ENCODE measurements around the gene SOAT1.
"Not testable (repeated sequence)": the region's sequence is repeated elsewhere in the genome, so short reads cannot be mapped to it uniquely, and the experiment has no call there.

SOAT1 gene

DNA sequence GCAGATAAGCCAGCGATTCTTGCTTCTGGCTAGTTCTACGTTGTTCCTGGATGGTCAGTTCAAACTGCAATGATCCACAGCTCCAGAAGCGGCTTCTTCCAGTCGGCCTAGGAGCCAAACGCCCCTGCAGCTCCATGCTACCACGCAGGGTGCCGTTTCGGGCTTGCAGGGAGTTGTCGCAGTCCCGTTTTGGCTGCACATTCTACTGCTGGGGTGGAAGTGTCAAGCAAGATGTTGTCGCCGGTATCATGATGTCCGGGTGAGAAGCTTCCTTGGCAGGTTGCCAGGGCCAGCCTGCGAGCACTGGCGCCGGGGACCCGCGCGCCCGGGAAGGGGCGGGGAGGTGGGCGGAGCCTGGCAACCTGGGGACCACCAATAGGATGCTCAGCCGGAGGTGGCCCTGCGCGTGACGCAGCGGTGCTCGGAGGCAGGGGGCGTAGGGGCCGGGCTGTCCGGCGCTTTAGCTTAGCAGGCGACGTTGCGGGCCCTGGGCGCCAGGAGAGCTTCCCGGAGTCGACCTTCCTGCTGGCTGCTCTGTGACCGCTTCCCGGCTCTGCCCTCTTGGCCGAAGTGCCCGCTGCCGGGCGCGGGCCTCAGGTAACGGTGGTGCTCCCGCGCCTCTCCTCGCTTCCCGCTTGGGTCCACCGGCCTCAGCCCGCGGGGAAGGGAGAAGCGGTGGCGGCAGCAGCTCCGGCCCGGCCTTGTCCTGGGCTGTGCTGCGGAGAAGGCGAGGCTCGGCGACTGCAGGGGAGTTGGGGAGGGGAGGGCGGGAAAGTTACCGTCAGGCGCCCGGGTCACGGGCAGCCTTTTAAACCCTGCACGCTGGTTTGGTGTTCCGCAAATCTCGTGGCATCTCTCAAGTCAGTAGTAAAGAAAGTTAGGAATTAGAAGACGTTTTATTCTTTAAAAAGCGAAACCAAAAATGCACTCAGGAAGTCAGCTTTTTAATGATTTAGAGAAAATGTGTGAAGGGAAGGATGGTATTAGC is at the start of gene SOAT1:
SOAT1 (plus strand) TSS at position 458 of the 988 bp plus-strand sequence. CDS start 8,888 bp downstream, outside the sequence.
- peak; percentile 87 to 89 for DNase-seq (ENCODE audit: low read depth in 1 of 2, low spot score in 1 of 2)

DNA sequence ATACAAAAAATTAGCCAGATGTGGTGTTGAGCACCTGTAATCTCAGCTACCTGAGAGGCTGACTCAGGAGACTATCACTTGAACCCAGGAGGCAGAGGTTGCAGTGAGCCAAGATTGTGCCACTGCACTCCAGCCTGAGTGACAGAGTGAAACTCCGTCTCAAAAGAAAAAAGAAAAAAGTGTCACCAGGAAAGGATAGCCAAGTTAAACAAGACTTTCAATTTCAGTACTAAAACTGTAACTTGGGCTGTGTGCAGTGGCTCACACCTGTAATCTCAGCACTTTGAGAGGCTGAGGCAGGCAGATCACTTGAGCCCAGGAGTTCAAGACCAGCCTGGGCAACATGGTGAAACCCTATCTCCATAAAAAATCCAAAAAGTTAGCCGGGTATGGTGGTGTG is 48.2 kb upstream of the SOAT1 start:
- DNase-seq (ENCODE audit: low read depth in 1 of 2, low spot score in 1 of 2) = not testable (repeated sequence)

DNA sequence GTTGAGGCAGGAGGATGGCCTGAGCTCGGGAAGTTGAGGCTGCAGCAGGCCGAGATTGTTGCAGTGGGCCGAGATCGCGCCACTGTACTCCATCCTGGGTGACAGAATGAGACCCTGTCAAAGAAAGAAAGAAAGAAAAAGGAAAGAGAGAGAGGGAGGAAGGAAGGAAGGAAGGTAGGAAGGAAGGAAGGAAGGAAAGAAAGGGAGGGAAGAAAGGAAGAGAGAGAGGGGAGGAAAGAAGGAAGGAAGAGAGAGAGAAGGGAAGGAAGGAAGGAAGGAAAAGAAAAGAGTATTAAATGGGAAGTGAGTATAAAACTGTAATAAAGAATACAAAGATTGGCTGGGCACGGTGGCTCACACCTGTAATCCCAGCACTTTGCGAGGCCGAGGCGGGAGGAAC is 45.7 kb upstream of the SOAT1 start:
- DNase-seq (ENCODE audit: low read depth in 1 of 2, low spot score in 1 of 2) = no peak

DNA sequence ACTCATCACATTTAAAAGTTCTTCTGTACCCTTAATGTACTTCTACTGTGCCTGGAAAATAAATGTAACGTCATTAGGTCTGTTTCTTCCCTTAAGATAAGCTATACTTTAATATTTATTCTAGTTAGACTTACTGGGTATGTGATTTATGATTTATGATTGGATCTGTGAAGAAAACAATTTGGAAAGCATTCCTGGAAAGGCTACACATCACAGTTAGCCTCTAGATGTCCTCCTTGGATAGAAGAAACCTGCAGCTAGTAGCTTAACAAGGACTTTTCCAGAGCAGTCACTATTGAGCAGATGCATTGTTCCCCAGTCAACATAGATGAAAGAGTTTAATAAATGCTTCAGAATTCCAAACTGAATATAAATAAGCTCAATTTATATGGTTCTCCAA is 41.9 kb upstream of the SOAT1 start:
- no peak for DNase-seq (ENCODE audit: low read depth in 1 of 2, low spot score in 1 of 2)

DNA sequence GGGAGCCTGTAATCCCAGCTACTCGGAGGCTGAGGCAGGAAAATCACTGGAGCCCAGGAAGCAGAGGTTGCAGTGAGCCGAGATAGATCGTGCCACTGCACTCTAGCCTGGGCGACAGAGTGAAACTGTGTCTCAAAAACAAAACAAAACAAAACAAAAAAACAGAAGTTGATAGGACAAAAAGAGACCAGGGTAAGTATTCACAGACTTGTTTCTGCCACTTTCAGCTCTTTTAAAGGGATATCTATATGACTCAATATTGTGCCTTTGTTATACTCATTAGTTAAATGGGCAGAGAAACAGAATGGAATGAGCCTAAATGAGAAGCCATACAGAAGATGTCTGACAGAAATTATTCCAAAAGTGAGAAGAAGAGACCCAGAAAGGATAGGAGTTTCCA is 41.0 kb upstream of the SOAT1 start:
- no peak for DNase-seq (ENCODE audit: low read depth in 1 of 2, low spot score in 1 of 2)

DNA sequence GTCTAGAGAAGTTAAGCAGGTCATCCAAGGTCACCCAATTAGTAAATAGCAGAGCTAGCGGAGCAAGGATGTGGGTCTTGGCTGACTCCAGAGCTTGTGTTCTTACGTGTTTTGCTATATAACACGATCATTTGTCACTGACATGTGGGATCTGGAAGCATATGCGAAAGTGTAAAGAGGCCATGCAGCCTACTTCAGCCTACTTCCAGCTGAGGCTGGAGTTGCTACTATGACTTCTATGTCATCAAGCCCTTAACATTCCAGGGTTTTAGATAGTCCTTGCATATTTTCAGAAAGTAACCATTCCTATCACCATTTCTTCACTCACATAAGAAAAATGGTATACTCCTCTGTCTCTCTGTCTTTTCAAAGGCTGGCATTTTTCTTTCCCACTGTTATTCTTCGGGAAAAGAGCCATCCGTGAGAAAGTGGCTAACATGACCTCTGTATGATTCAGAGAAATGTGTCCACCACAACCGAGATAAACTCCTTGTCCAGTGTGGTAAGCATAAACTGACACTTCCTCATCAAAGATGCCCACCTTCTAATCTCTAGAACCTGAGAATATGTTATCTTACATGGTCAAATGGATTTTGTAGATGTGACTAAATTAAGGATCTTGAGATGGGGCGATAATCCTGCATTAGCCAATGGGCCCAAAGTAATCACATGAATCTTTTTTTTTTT is 40.2 kb upstream of the SOAT1 start:
- DNase-seq (ENCODE audit: low read depth in 1 of 2, low spot score in 1 of 2) = no peak

DNA sequence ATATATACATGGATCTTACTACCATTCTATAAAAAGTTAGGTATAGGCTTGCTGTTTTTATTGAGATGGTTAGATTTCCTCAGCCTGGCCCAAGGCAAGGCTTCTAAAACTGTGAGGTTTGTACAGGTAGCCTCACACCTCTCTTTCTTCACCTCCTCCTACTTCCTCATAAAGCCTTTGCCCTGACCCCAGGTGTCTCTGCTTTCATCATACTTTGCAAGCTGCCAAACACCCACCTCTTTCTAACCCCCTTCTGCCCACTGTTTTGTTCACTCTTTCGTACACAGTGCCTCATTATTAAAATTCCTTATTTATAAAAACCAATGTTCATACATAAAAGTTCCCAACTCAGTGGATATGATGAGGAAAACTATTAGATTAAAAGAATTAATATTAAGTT is 31.4 kb upstream of the SOAT1 start:
- no peak for DNase-seq (ENCODE audit: low read depth in 1 of 2, low spot score in 1 of 2)

DNA sequence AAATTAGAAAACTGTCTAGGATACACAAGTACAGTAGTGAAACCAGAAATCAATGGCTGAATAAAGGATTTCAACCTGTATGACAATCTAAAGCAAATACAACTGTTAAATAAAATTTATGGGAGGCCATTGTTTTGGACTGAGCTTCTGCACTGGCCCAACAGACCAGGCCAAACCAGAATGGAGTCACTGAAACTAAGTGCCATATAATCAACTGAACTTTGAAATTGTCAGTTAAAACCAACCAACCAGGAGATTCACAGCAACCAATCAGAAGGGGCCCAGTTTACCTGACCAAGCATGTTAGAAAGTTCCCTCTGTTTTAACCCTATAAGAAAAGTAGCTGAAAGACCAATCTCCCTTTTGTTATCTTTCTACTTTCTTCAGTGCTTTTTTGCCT is 30.5 kb upstream of the SOAT1 start:
- no peak for DNase-seq (ENCODE audit: low read depth in 1 of 2, low spot score in 1 of 2)

DNA sequence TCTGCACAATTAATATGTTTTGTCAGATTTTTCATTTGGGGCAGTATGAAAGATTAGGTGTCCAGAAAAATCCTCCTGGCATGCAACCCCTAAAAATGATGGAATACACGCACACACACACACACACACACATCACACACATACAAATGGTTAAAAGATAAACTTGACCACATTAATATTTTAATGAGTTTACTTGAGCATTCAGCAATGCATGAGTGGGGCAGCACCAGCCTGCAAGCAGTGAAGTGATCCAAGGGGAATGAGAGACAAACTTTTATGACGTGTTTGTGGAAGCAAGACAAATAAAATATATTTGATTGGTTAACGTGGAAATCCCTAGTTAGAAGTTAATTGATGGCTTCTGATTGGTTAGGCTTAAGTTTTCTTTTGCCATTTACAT is 29.1 kb upstream of the SOAT1 start:
- no peak for DNase-seq (ENCODE audit: low read depth in 1 of 2, low spot score in 1 of 2)

DNA sequence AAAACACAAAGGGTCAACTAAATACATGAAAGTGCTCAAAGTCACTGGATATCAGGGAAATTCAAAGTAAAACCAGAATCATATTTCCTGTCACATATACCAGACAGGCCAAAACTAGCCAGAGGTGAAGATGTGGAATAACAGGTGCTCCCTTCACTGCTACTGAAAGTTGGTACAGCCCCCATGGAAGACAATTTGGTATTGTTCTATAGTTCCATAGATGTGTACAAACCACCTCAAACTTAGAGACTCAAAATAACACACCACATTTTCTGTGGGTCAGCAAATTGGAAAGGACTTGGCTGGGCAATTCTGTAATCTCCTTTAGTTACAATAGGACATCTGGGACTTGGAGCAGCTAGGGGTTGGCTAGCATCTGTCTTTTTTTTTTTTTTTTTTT is 24.5 kb upstream of the SOAT1 start:
- DNase-seq (ENCODE audit: low read depth in 1 of 2, low spot score in 1 of 2) = no peak

DNA sequence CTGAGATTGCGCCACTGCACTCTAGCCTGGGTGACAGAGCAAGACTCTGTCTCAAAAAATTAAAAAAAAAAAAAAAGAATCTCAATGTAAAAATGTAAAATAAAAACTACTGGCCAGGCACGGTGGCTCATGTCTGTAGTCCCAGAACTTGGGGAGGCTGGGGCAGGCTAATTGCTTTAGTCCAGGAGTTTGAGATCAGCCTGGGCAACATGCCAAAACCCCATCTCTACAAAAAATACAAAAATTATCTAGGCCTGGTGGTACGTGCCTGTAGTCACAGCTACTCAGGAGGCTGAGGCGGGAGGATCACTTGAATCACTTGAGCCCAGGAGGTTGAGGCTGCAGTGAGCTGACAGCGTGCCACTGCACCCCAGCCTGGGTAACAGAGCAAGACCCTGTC is 19.2 kb upstream of the SOAT1 start:
- not testable (repeated sequence) for DNase-seq (ENCODE audit: low read depth in 1 of 2, low spot score in 1 of 2)

DNA sequence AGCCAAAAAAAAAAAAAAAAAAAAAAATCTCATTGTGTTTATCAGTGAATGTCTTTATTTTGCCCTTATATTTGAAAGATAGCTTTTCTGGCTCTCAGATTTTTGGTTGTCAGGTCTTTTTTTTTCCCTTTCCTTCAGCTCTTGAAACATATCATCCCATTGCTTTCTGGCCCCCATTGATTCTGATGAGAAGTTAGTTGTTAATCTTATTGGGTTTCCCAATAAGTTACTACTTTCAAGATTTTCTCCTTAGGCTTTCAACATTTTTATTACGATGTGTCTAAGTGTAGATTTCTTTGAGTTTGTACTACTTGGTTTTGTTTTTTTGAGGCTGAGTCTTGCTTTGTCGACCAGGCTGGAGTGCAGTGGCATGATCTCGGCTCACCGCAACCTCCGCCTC is 14.7 kb upstream of the SOAT1 start:
- DNase-seq (ENCODE audit: low read depth in 1 of 2, low spot score in 1 of 2) = no peak

DNA sequence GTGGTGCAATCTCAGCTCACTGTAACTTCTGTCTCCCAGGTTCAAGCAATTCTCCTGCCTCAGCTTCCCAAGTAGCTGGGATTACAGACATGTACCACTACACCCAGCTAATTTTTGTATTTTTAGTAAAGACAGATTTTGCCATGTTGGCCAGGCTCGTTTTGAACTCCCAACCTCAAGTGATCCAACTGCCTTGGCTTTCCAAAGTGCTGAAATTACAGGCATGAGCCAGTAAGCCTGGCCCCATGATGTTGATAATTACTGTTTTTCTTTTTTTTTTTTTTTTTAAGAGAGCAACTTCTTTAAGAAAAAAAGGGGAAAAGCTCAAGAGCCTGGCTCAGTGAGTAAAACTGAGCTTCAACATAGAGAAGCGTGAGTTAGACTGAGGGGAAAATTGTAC is 9.6 kb upstream of the SOAT1 start:
- no peak for DNase-seq (ENCODE audit: low read depth in 1 of 2, low spot score in 1 of 2)

DNA sequence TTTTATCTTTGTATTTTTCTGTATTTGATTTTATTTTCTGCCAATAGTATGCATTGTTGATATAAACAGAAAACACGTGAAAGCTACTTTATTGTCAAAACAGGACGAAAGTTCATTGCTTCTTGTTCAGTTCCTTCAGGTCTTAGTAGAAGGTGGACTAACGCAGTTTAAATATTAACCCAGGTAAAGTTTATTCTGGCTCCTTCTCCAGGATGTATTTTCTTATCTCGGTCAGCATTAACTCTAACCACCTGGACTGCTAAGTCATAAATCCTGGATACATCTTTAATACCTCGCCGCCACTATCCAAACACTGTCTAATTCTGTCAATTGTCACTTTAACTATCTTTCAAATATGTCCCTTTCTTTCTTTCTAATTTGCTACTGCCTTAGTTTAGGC is 5.7 kb upstream of the SOAT1 start:
- no peak for DNase-seq (ENCODE audit: low read depth in 1 of 2, low spot score in 1 of 2)

DNA sequence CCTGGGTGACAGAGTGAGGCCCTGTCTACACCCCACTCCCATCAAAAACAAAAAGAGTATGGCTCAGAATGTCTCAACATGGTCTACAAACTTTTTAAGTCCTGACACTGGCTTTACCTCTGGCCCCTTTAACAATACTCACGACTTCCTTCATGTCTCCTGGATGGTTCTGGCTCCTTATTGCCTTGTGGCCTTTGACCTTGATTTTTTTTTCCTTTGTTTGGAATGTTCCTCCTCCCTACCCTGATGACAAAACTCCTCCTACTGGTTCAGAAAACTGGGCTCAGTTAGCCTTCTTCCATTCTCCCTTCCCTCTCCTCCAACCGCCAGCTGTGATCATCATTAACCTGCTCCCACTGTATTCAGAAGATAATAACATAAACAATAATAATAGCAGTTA is 4.6 kb upstream of the SOAT1 start:
- DNase-seq (ENCODE audit: low read depth in 1 of 2, low spot score in 1 of 2) = no peak

DNA sequence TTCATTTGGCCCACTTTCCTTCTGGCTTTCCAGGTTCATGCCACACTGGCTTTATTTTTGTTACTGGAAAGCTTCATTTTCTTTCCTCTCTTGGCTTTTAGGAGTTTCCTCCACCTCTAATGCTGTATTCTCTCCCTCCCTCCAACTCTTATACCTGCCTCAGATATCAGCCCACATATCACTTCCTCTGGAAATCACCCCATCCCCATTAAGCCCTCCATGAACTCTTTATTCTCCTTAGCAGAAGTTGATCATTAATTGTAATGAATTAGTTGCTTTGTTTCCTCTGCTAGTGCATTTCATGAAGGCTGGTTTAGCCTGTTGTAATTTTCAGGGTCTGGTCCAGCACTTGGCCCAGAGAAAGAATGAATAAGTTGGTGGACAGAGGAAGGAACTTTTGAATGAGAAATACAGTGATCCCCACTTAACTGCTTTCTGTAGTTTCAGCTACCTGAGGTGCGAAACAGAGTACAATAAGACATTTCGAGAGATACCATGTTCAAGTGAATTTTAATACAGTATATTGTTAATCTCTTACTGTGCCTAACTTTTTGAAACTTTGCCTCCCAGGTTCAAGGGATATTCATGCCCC is 1.7 kb downstream of the SOAT1 start:
- DNase-seq (ENCODE audit: low read depth in 1 of 2, low spot score in 1 of 2) = no peak

DNA sequence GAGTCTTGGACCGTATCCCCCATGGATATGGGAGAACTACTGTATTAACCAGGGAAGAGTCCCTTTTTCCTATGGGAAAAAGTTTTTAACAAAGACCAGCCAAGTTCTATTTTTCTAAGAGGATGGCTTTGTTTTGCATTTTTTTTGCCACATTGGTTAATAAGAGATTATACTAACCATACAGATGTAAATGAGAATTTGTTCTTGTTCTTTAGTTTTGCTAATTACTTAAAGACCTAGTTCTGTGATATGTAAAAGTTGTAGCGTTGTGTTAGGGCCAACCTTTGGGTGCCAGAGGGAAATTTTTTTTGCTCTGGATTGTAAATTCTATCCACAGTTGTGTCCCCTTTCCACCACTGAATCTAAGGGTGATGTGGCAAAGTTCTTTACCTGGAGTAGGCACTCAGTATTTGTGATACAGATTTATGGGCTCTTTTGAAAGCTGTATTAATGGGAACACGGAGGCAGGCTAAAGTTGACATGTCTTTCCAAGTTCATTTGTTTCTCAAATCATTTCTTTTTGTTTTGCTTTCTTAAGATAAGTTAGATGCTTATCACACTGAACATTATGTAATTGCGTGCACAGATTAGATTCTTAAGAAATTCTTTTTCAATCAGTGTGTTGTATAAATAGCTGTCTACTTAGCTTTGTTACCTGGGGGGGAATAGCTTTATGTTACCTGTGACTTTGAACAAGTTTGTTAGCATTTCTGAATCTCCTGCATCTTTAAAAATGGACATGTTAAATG is 2.9 kb downstream of the SOAT1 start:
- no peak for DNase-seq (ENCODE audit: low read depth in 1 of 2, low spot score in 1 of 2)

DNA sequence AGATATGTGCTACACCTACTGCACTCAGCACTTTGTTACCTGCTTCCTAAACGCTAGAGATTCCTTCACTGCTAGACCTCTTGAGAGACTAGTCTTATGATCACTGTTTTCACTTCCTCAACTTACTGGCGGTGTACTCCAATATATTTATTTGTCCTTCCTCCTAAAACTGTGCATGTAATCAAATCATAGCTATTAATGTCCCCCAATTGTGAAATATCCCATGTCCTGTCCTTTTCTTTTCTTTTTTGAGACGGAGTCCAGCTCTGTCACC is 3.4 kb downstream of the SOAT1 start:
- DNase-seq (ENCODE audit: low read depth in 1 of 2, low spot score in 1 of 2) = no peak

DNA sequence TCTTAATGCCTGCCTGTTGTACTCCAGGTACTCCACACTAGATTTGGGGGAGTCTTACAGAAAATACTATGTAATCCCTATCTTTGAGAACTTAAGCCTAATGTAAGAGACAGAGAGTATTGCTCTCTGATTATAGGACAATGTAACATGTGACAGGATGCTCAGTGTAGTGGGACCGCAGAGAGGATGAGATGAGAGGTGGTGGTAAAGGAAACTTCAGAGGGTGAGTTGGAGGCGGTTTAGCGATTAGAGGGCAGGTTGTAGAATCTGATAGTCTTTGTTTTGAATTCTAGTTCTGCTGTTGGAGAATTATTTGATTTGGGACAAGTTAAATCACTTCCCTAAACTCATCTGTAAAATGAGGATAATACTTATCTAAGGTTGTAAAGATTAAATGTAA is 5.4 kb downstream of the SOAT1 start:
- no peak for DNase-seq (ENCODE audit: low read depth in 1 of 2, low spot score in 1 of 2)

DNA sequence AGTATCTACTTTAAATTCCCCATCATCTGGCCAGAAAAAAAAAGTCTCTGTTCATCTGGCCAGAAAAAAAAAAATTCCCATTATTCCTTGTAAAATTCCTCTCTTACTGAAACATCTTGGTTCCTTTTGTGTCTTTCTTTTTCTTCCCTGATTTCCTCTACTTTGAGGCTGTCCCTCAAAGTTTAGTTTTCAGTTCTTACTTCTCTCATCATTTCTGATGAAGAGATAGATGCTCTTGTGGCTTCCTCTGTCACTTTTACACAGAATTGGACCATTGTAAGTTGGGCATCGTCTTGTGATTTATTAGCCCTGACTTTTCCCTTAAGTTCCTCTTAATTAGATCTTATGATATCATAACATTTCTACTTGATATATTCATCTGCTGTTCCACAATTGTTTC is 6.5 kb downstream of the SOAT1 start:
- DNase-seq (ENCODE audit: low read depth in 1 of 2, low spot score in 1 of 2) = no peak

DNA sequence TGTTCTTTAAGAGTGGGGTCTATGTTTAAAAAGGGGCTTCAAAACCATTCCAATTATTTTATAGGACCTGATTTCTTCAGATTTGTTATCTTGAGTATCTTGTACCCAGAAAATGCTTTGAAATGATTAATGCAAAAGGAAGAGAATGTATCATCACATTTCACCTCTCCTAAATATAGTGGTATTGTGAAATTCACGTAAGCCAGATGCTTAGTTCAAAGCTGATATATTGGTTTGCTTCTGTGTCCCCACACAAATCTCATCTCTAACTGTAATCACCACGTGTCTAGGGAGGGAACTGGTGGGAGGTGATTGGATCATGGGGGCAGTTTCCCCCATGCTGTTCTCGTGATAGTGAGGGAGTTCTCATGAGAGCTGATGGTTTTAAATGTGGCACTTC is 8.5 kb downstream of the SOAT1 start:
- DNase-seq (ENCODE audit: low read depth in 1 of 2, low spot score in 1 of 2) = no peak

Measured in activated T-helper 1 cell treated with anti-CD3 and anti-CD28 coated beads, Interleukin-2, amount 50 U/mL, for 16 hours (primary cell).